ENCODE data around the gene MBTPS1. TPM values are rescaled to one million over a fixed set of nuclear protein-coding genes. Genes with fewer than 3 reads are reported as not detected.

The MBTPS1 gene
- total and polyA plus RNA-seq, 2 experiments from 2014 or later = 18.1 to 49.3 TPM

DNA sequence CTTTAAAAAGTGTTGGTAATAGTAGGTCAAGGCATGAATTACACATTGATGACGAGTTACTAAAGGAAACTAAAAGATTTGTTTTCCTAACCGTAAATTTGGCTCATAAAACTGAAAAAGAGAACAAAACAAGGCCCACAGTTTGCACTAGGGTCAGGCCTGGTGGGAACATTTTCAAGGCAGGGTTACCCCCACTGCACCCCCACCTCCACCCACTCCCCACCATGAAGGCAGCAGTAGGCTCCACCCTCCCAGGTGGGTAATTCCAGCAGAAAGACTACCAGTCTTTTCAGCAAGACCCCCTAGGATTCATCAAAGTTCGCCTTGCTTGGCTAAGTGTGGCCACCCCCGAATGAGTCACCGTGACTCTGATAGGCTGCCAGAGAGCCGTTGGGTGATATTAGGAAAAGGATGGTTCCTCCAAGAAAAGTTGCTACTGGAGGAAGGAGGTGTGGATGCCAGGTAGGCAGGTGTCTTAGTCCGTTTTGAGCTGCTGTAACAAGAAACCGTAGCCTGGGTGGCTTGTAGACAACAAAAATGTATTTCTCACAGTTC lies 37.0 kb upstream of the MBTPS1 start (continued):
- no peak for TF ChIP-seq EZH2 (IDR thresholded peaks at IDR 0.05; ENCODE audit: low read depth, unreplicated experiment)
- TF ChIP-seq, protein P1, sequence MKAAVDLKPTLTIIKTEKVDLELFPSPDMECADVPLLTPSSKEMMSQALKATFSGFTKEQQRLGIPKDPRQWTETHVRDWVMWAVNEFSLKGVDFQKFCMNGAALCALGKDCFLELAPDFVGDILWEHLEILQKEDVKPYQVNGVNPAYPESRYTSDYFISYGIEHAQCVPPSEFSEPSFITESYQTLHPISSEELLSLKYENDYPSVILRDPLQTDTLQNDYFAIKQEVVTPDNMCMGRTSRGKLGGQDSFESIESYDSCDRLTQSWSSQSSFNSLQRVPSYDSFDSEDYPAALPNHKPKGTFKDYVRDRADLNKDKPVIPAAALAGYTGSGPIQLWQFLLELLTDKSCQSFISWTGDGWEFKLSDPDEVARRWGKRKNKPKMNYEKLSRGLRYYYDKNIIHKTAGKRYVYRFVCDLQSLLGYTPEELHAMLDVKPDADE (IDR thresholded peaks at IDR 0.05) = no peak
- TF ChIP-seq NANOG (IDR thresholded peaks at IDR 0.05; ENCODE audit: borderline replicate concordance) = no peak
- TF ChIP-seq ZNF114 (CRISPR knock-in tag; IDR thresholded peaks at IDR 0.05) = no peak

GRCh38 chr16:84150926-84151325 lies 34.2 kb upstream of the MBTPS1 start:
- no peak overlapping the region for H3K4me2 ChIP-seq
- TF ChIP-seq, protein P2, sequence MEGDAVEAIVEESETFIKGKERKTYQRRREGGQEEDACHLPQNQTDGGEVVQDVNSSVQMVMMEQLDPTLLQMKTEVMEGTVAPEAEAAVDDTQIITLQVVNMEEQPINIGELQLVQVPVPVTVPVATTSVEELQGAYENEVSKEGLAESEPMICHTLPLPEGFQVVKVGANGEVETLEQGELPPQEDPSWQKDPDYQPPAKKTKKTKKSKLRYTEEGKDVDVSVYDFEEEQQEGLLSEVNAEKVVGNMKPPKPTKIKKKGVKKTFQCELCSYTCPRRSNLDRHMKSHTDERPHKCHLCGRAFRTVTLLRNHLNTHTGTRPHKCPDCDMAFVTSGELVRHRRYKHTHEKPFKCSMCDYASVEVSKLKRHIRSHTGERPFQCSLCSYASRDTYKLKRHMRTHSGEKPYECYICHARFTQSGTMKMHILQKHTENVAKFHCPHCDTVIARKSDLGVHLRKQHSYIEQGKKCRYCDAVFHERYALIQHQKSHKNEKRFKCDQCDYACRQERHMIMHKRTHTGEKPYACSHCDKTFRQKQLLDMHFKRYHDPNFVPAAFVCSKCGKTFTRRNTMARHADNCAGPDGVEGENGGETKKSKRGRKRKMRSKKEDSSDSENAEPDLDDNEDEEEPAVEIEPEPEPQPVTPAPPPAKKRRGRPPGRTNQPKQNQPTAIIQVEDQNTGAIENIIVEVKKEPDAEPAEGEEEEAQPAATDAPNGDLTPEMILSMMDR (conservative IDR thresholded peaks at IDR 0.05; ENCODE audit: low read depth in 2 of 2) = no peak
- no peak for TF ChIP-seq EZH2 (IDR thresholded peaks at IDR 0.05; ENCODE audit: low read depth, unreplicated experiment)
- TF ChIP-seq ZNF331 (CRISPR knock-in tag; IDR thresholded peaks at IDR 0.05; ENCODE audit: low read depth) = no peak
- no peak for TF ChIP-seq NANOG (IDR thresholded peaks at IDR 0.05; ENCODE audit: borderline replicate concordance)
- TF ChIP-seq, protein P3, sequence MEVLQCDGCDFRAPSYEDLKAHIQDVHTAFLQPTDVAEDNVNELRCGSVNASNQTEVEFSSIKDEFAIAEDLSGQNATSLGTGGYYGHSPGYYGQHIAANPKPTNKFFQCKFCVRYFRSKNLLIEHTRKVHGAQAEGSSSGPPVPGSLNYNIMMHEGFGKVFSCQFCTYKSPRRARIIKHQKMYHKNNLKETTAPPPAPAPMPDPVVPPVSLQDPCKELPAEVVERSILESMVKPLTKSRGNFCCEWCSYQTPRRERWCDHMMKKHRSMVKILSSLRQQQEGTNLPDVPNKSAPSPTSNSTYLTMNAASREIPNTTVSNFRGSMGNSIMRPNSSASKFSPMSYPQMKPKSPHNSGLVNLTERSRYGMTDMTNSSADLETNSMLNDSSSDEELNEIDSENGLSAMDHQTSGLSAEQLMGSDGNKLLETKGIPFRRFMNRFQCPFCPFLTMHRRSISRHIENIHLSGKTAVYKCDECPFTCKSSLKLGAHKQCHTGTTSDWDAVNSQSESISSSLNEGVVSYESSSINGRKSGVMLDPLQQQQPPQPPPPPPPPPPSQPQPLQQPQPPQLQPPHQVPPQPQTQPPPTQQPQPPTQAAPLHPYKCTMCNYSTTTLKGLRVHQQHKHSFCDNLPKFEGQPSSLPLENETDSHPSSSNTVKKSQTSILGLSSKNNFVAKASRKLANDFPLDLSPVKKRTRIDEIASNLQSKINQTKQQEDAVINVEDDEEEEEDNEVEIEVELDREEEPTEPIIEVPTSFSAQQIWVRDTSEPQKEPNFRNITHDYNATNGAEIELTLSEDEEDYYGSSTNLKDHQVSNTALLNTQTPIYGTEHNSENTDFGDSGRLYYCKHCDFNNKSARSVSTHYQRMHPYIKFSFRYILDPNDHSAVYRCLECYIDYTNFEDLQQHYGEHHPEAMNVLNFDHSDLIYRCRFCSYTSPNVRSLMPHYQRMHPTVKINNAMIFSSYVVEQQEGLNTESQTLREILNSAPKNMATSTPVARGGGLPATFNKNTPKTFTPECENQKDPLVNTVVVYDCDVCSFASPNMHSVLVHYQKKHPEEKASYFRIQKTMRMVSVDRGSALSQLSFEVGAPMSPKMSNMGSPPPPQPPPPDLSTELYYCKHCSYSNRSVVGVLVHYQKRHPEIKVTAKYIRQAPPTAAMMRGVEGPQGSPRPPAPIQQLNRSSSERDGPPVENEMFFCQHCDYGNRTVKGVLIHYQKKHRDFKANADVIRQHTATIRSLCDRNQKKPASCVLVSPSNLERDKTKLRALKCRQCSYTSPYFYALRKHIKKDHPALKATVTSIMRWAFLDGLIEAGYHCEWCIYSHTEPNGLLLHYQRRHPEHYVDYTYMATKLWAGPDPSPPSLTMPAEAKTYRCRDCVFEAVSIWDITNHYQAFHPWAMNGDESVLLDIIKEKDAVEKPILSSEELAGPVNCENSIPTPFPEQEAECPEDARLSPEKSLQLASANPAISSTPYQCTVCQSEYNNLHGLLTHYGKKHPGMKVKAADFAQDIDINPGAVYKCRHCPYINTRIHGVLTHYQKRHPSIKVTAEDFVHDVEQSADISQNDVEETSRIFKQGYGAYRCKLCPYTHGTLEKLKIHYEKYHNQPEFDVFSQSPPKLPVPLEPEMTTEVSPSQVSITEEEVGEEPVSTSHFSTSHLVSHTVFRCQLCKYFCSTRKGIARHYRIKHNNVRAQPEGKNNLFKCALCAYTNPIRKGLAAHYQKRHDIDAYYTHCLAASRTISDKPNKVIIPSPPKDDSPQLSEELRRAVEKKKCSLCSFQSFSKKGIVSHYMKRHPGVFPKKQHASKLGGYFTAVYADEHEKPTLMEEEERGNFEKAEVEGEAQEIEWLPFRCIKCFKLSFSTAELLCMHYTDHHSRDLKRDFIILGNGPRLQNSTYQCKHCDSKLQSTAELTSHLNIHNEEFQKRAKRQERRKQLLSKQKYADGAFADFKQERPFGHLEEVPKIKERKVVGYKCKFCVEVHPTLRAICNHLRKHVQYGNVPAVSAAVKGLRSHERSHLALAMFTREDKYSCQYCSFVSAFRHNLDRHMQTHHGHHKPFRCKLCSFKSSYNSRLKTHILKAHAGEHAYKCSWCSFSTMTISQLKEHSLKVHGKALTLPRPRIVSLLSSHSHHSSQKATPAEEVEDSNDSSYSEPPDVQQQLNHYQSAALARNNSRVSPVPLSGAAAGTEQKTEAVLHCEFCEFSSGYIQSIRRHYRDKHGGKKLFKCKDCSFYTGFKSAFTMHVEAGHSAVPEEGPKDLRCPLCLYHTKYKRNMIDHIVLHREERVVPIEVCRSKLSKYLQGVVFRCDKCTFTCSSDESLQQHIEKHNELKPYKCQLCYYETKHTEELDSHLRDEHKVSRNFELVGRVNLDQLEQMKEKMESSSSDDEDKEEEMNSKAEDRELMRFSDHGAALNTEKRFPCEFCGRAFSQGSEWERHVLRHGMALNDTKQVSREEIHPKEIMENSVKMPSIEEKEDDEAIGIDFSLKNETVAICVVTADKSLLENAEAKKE (CRISPR knock-in tag; IDR thresholded peaks at IDR 0.05) = no peak
- no peak for TF ChIP-seq JUNB (IDR thresholded peaks at IDR 0.05; ENCODE audit: unreplicated experiment)
- TF ChIP-seq STAT1 (IDR thresholded peaks at IDR 0.05; ENCODE audit: unreplicated experiment) = no peak
- TF ChIP-seq ZNF114 (CRISPR knock-in tag; IDR thresholded peaks at IDR 0.05) = no peak
- TF ChIP-seq, protein P1 (IDR thresholded peaks at IDR 0.05) = no peak
- no peak for TF ChIP-seq CREB1 (CRISPR knock-in tag; IDR thresholded peaks at IDR 0.05; ENCODE audit: low read depth)

More at GRCh38 chr16:84150926-84151325, 34.2 kb upstream of the MBTPS1 start:
- DNase-seq (ENCODE audit: low spot score) (no peak), ATAC-seq (no peak)
- H3K79me2 ChIP-seq (replicated peaks; ENCODE audit: insufficient read depth) = no peaks in the 10 kb centered on the region
- H3K4me1 ChIP-seq (ENCODE audit: insufficient read depth) = no peaks in the 10 kb centered on the region
- peaks cover 8% of the 10 kb centered on the region; the same call in 1 of the 2 replicates for H3K27me3 ChIP-seq (ENCODE audit: insufficient read depth)
- H4K20me1 ChIP-seq (replicated peaks; ENCODE audit: insufficient read depth) = no peaks in the 10 kb centered on the region
- Mint-ChIP-seq H3K4me3 (no peak overlapping the region), H3K36me3 (ENCODE audit: low read depth) (no peaks in the 10 kb centered on the region), H3K27ac (no peak overlapping the region), H3K4me1 (no peaks in the 10 kb centered on the region), H3K27me3 (ENCODE audit: insufficient read depth, low read depth, poor library complexity) (peaks cover 9% of the 10 kb centered on the region), H3K9me3 (peaks cover 2% of the 10 kb centered on the region; the same call in 2 of the 3 replicates)
- H2AFZ ChIP-seq = no peak overlapping the region
- H3K36me3 ChIP-seq (ENCODE audit: insufficient read depth) = no peaks in the 10 kb centered on the region
- no peaks in the 10 kb centered on the region for H3K9me2 ChIP-seq (ENCODE audit: insufficient read depth)
- no peaks in the 10 kb centered on the region for H3F3A ChIP-seq (replicated peaks; ENCODE audit: low read depth)
- no peak overlapping the region for H3K27ac ChIP-seq (ENCODE audit: low read depth)
- no peak overlapping the region for H3K4me3 ChIP-seq

Data from GM23338 (cell line).